IPS-18a (cell line): ENCODE results near the gene UBN1.

Experiments
- H3K27ac ChIP-seq: one replicate; pipeline ENCODE4 v1.5.1; 2013; ENCODE audit warnings: low read length
- H3K27me3 ChIP-seq: one replicate; pipeline ENCODE4 v1.6.1; 2013; ENCODE audit warnings: mild to moderate bottlenecking, low read length; ENCODE audit not compliant: control insufficient read depth, insufficient read depth
- H3K36me3 ChIP-seq: one replicate; pipeline ENCODE4 v1.6.1; 2013; ENCODE audit warnings: low read depth, low read length; ENCODE audit not compliant: control insufficient read depth
- H3K4me1 ChIP-seq: one replicate; pipeline ENCODE4 v1.6.1; 2013; ENCODE audit warnings: low read depth, low read length; ENCODE audit not compliant: control insufficient read depth
- H3K4me3 ChIP-seq: one replicate; pipeline ENCODE4 v1.5.1; 2013; ENCODE audit warnings: low read length
- H3K9ac ChIP-seq: one replicate; pipeline ENCODE4 v1.6.1; 2013; ENCODE audit warnings: mild to moderate bottlenecking, low read length, moderate library complexity
- H3K9me3 ChIP-seq: one replicate; pipeline ENCODE4 v1.6.1; 2013; ENCODE audit warnings: low read depth, low read length; ENCODE audit not compliant: control insufficient read depth

The UBN1 gene

DNA sequence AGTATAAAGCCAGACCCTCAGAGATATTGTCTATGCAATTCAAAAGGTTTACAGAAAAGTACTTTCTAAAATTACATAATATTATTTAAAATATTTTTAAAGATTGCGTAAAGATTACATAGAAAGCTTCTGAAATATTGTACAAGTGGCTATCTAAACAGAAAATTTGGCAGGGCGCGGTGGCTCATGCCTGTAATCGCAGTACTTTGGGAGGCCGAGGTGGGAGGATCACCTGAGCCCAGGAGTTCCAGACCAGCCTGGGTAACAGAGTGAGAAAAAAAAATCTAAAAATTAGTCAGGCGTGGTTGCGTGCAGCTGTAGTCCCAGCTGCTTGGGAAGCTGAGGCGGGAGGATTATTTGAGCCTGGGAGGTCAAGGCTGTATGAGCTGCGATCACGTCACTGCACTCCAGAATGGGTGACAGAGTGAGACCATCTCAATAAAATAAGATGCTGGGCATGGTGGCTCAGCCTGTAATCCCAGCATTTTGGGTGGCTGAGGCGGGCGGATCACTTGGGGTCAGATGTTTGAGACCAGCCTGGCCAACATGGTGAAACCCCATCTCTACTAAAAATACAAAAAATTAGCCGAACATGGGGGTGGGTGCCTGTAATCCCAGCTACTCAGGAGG, 18.1 kb downstream of the UBN1 start:
- no peaks in the 10 kb centered on the region for H3K4me1 ChIP-seq
- H3K27ac ChIP-seq: no peak overlapping the region
- H3K9ac ChIP-seq: no peak overlapping the region
- no peaks in the 10 kb centered on the region for H3K27me3 ChIP-seq
- no peak overlapping the region for H3K4me3 ChIP-seq
- H3K36me3 ChIP-seq: peaks cover 39% of the 10 kb centered on the region
- no peaks in the 10 kb centered on the region for H3K9me3 ChIP-seq

DNA sequence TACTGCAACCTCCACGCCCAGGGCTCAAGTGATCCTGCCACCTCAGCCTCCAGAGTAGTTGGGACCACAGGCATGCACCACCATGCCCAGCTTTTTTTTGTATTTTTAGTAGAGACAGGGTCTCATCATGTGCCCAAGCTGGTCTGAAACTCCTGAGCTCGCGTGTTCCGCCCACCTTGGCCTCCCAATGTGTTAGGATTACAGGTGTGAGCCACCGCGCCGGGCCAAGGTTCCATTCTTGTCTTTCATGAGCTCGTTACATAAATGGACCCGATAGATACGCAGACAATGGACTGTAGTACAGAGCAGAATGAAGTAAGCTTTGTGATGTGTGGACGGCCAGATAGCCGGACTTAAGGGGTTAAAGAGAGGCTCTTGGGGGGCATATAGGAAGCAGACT, 19.3 kb downstream of the UBN1 start:
- H3K4me1 ChIP-seq: no peaks in the 10 kb centered on the region
- H3K27me3 ChIP-seq: no peaks in the 10 kb centered on the region
- no peaks in the 10 kb centered on the region for H3K9me3 ChIP-seq
- H3K27ac ChIP-seq: no peak overlapping the region
- H3K9ac ChIP-seq: no peak overlapping the region
- no peak overlapping the region for H3K4me3 ChIP-seq
- peaks cover 33% of the 10 kb centered on the region for H3K36me3 ChIP-seq

DNA sequence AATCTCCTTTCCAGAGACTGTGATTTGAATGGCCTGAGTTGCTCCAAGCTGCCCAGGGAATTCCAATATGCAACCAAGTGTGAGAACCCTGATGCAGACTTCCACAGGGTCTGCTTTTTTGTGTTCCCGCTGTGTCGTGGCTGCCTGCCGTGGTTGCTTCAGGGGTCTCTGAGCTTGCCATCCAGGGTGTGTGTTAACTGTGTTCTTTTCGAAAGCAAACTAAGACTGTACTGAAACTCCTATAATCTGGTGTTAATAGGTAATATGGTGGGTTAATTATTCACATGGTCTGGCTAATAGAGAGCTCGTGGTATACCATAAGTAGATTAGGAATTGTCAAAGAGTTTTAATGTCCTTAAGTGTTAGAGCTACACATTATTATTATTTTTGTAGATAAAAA, 20.7 kb downstream of the UBN1 start:
- Histone ChIP-seq H3K27ac (no peak overlapping the region), H3K27me3 (no peaks in the 10 kb centered on the region), H3K36me3 (peaks cover 35% of the 10 kb centered on the region), H3K9ac (no peak overlapping the region), H3K4me3 (no peak overlapping the region), H3K9me3 (no peaks in the 10 kb centered on the region), H3K4me1 (no peaks in the 10 kb centered on the region)

DNA sequence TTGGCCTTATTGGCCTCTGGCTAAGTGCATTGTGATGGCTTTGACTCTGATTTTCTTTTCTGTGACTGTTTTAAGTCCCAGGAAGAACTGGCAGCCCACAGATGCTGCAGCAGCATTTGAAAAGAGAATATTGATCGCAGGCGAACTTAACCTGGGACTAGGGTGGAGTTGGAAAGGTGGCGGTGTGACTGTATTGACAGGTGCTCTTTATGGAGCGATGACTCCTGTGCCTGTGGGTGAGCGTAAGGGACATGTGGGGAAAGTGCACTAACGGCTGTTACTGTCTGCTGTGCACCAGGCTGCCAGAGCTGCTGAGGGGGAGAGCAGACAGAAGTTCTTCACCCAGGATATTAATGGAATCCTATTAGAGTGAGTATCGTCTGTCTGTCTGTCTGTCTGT, 21.3 kb downstream of the UBN1 start:
- no peak overlapping the region for H3K4me3 ChIP-seq

DNA sequence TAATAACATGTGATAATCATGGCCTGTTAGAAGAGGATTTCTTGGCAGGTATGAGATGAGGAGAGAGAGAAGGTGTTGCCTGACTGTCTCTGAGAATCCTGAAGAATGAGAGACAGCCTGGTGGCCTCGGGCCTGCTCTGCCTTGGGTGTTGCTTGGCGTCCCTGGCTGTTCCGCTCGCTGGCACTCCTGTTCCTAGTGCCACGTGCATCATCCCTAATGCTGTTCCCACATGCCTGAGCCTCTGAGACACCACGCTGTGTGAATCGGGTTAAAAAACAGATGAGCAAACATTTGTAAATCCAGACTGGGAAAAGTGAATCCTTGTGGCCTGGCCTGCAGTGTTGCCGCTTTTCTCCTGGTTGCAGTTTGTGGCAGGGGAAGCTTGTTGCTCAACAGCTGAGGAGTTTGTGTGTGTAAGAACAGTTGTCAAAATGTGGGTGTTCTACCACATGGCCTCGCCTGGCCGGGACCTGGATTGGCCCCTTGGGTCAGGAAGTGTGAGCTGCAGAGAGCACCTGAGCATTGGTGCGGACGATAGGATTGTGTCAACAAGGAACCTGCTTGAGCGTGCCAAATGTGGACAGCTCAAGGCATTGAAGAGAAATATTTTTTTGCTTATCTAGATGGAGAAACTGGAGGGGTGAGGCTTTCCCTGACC, 22.0 kb downstream of the UBN1 start:
- Histone ChIP-seq H3K4me3 (no peak overlapping the region), H3K27me3 (no peaks in the 10 kb centered on the region), H3K9me3 (no peaks in the 10 kb centered on the region), H3K36me3 (peaks cover 46% of the 10 kb centered on the region), H3K4me1 (no peaks in the 10 kb centered on the region), H3K9ac (no peak overlapping the region), H3K27ac (no peak overlapping the region)

More for the DNA sequence above, 21.3 kb downstream of the UBN1 start:
- Histone ChIP-seq H3K9ac (no peak overlapping the region), H3K27me3 (no peaks in the 10 kb centered on the region), H3K27ac (no peak overlapping the region), H3K9me3 (no peaks in the 10 kb centered on the region), H3K36me3 (peaks cover 40% of the 10 kb centered on the region), H3K4me1 (no peaks in the 10 kb centered on the region)

- no peak overlapping the region for H3K4me3 ChIP-seq
- H3K9me3 ChIP-seq: no peaks in the 10 kb centered on the region
- H3K9ac ChIP-seq: no peak overlapping the region
- no peaks in the 10 kb centered on the region for H3K27me3 ChIP-seq
- peaks cover 50% of the 10 kb centered on the region for H3K36me3 ChIP-seq
- no peak overlapping the region for H3K27ac ChIP-seq
- H3K4me1 ChIP-seq: no peaks in the 10 kb centered on the region
Measured at GRCh38 chr16:4870138-4870671, 22.9 kb downstream of the UBN1 start.

- Histone ChIP-seq H3K4me3 (no peak overlapping the region), H3K9me3 (no peaks in the 10 kb centered on the region), H3K36me3 (peaks cover 55% of the 10 kb centered on the region), H3K27ac (no peak overlapping the region), H3K4me1 (no peaks in the 10 kb centered on the region), H3K9ac (no peak overlapping the region), H3K27me3 (no peaks in the 10 kb centered on the region)
Measured at GRCh38 chr16:4871071-4871470, 23.8 kb downstream of the UBN1 start.

DNA sequence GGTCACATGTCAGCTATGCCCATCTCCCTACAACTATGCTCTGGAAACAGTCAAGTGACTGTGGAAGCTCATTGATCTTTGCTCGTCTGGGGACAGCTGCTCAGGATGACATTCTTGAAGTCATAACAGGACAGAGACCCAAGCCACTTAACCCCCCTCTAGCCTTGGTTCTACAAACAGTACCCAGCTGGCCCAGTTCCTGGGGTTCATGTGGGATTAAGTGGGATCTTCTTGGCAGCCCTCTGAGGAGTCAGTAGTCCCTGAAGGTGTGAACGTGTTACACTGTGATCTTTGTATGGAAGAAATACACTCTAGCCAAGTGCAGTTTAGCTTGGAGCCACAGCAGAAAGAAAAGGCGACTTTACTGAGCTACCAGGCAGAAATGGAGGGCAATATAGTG, 25.8 kb downstream of the UBN1 start:
- no peak overlapping the region for H3K9ac ChIP-seq
- H3K9me3 ChIP-seq: no peaks in the 10 kb centered on the region
- H3K27me3 ChIP-seq: no peaks in the 10 kb centered on the region
- no peaks in the 10 kb centered on the region for H3K4me1 ChIP-seq
- H3K27ac ChIP-seq: no peak overlapping the region
- peaks cover 66% of the 10 kb centered on the region for H3K36me3 ChIP-seq
- H3K4me3 ChIP-seq: no peak overlapping the region

- H3K9me3 ChIP-seq: no peaks in the 10 kb centered on the region
- H3K4me3 ChIP-seq: no peak overlapping the region
- no peaks in the 10 kb centered on the region for H3K27me3 ChIP-seq
- H3K9ac ChIP-seq: no peak overlapping the region
- no peak overlapping the region for H3K27ac ChIP-seq
- H3K36me3 ChIP-seq: peaks cover 77% of the 10 kb centered on the region
- H3K4me1 ChIP-seq: no peaks in the 10 kb centered on the region
Measured at GRCh38 chr16:4874666-4875065, 27.4 kb downstream of the UBN1 start.

- H3K36me3 ChIP-seq: peaks cover 84% of the 10 kb centered on the region
- H3K4me3 ChIP-seq: no peak overlapping the region
- no peak overlapping the region for H3K27ac ChIP-seq
- no peak overlapping the region for H3K9ac ChIP-seq
- no peaks in the 10 kb centered on the region for H3K27me3 ChIP-seq
- H3K9me3 ChIP-seq: no peaks in the 10 kb centered on the region
- H3K4me1 ChIP-seq: no peaks in the 10 kb centered on the region
Measured at GRCh38 chr16:4876646-4877379, 29.5 kb downstream of the UBN1 start.

GRCh38 chr16:4877380-4877685, 30.1 kb downstream of the UBN1 start:
- Histone ChIP-seq H3K27ac (no peak overlapping the region), H3K4me1 (no peaks in the 10 kb centered on the region), H3K36me3 (peaks cover 82% of the 10 kb centered on the region)

More at GRCh38 chr16:4877380-4877685, 30.1 kb downstream of the UBN1 start:
- no peak overlapping the region for H3K9ac ChIP-seq
- H3K27me3 ChIP-seq: no peaks in the 10 kb centered on the region
- H3K4me3 ChIP-seq: no peak overlapping the region
- no peaks in the 10 kb centered on the region for H3K9me3 ChIP-seq
